GM12891 (cell line): ENCODE results near the gene GNG8.

Experiments used
- POLR2A ChIP-seq: IDR thresholded peaks from 2 replicates; pipeline ENCODE4 v1.6.1; 2011; ENCODE audit warnings: low read depth, low read length, control low read depth
- POLR2AphosphoS5 ChIP-seq: IDR thresholded peaks from 2 replicates; pipeline ENCODE4 v1.6.1; 2011; ENCODE audit warnings: low read depth, low read length, control low read depth
- POU2F2 ChIP-seq: IDR thresholded peaks from 2 replicates; pipeline ENCODE4 v1.6.1; 2011; ENCODE audit warnings: low read depth, mild to moderate bottlenecking, control low read depth, low read length, moderate library complexity
- SPI1 ChIP-seq: IDR thresholded peaks from 2 replicates; pipeline ENCODE4 v1.6.1; 2011; ENCODE audit warnings: low read depth, low read length, control low read depth
- TAF1 ChIP-seq: IDR thresholded peaks from 2 replicates; pipeline ENCODE4 v1.6.1; 2011; ENCODE audit warnings: low read depth, low read length, control low read depth

DNA sequence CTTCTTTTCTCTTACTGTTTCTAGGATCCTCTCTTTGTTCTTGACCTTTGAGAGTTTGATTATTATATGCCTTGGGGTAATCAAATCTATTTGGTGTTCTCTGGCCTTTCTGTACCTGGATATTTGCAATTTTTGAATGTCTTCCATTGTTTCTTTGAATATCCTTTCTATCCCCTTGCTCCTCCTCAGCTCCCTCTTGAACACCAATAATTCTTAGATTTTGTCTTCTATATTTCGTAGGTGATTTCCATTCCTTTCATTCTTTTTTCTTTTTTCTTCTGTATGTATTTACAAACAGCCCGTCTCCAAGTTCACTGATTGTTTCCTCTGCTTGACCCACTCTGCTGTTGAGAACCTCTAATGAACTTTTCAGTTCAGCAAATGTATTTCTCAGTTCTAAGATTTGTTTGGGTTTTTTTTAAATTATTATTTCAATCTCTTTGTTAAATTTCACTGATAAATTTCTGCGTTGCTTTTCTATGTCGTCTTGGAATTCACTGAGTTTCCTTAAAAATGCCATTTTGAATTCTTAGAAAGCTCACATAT lies 37.6 kb downstream of the GNG8 start:
- TF ChIP-seq POLR2A (no peak), SPI1 (no peak), POLR2AphosphoS5 (no peak), POU2F2 (no peak), TAF1 (no peak)
